ENCODE results near the gene KLHDC8A. TPM values are rescaled to one million over a fixed set of nuclear protein-coding genes. Genes with fewer than 3 reads are reported as not detected.

Gene KLHDC8A
- total RNA-seq, 6 experiments from 2014 or later: not detected

DNA sequence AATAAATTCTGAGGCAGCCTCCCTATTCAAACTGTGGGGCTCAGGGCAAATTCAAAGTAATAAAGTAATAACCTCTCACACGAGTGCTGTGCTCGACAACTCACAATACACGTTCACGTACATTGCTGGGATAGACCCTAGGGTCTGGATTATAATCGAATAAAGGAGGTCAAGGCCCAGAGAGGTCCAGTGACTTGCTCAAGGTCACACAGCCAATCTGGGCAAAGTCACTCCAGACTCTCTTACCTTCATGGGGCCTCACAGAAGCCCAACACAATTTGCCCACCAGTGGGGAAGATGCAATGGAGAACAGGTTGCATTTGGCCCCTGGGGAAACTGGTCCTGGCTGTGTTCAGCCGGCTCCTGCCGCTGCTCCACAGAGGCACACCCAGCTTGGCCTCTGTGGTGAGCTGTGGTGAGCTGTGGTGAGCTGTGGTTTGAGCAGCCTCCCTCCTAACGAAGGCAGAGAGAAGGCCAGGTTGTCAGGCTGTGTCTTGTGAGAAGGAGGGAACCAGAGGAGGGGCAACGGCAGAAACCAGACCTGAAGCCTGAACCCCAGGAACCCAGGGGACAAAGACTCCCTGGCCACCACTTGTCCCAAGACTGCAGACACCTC is 70.3 kb downstream of the KLHDC8A start:
- peaks cover 65% of the 10 kb centered on the region for H3K4me1 Mint-ChIP-seq (ENCODE audit: low read depth)

More for the DNA sequence above, 70.3 kb downstream of the KLHDC8A start:
- no peaks in the 10 kb centered on the region; the same call in 1 of the 2 replicates for H3K27me3 Mint-ChIP-seq (ENCODE audit: insufficient read depth)
- DNase-seq: peak; percentile 33
- H3K27ac Mint-ChIP-seq: peak overlapping the region; percentile 68
- H3K36me3 Mint-ChIP-seq (ENCODE audit: low read depth): no peaks in the 10 kb centered on the region
- peak overlapping the region; percentile 12; the same call in 1 of the 2 replicates for H3K4me3 Mint-ChIP-seq
- no peaks in the 10 kb centered on the region for H3K9me3 Mint-ChIP-seq
- no peak for TF ChIP-seq CTCF (IDR thresholded peaks at IDR 0.05)

Other genes with a start within 250 kb of the KLHDC8A start
- 10 to 100 TPM; 13.6 to 16.2 (median 15.8) TPM for gene RBBP5, start 234.9 kb downstream of the KLHDC8A start, total RNA-seq (2021; fragmentation: NEBNext Ultra II Directional; extraction: Animal tissue kit (Norgen Biotek cat#: 25700))
- gene DSTYK, start 145.2 kb downstream of the KLHDC8A start, total RNA-seq (2021; fragmentation: NEBNext Ultra II Directional; extraction: Animal tissue kit (Norgen Biotek cat#: 25700)): 10 to 100 TPM; 13.1 to 17.5 (median 13.9) TPM
- gene TMCC2, start 129.0 kb downstream of the KLHDC8A start, total RNA-seq (2021; fragmentation: NEBNext Ultra II Directional; extraction: Animal tissue kit (Norgen Biotek cat#: 25700)): 1 to 10 TPM; 3.4 to 4.2 (median 3.9) TPM
- 1 to 10 TPM; 6.3 to 8.2 (median 7.3) TPM for gene NUAK2, start 35.2 kb downstream of the KLHDC8A start, total RNA-seq (2021; fragmentation: NEBNext Ultra II Directional; extraction: Animal tissue kit (Norgen Biotek cat#: 25700))
- not detected for gene LEMD1, start 65.1 kb upstream of the KLHDC8A start, total RNA-seq (2021; fragmentation: NEBNext Ultra II Directional; extraction: Animal tissue kit (Norgen Biotek cat#: 25700))
- not detected for gene BLACAT1, start 99.1 kb upstream of the KLHDC8A start, total RNA-seq (2021; fragmentation: NEBNext Ultra II Directional; extraction: Animal tissue kit (Norgen Biotek cat#: 25700))
- 1 to 10 TPM in 4 of 6 experiments, under 1 TPM in 2; 0.33 to 2.9 (median 1.7) TPM for gene CDK18, start 147.7 kb upstream of the KLHDC8A start, total RNA-seq (2021; fragmentation: NEBNext Ultra II Directional; extraction: Animal tissue kit (Norgen Biotek cat#: 25700))

Measured in HFFc6 (cell line).